HUES64 (cell line): ENCODE results near the gene COMMD10.

Source experiments
- H3K27ac ChIP-seq: 2 replicates; pipeline ENCODE4 v1.7.0; 2013; ENCODE audit warnings: low read depth, low read length, inconsistent platforms
- H3K27me3 ChIP-seq: 2 replicates; pipeline ENCODE4 v1.6.1; 2013; ENCODE audit warnings: mild to moderate bottlenecking, low read length; ENCODE audit not compliant: insufficient read depth
- H3K36me3 ChIP-seq: 2 replicates; pipeline ENCODE4 v1.6.1; 2013; ENCODE audit warnings: mild to moderate bottlenecking, low read length; ENCODE audit not compliant: insufficient read depth
- H3K4me1 ChIP-seq: 2 replicates; pipeline ENCODE4 v1.6.1; 2013; ENCODE audit warnings: mild to moderate bottlenecking, low read length, moderate library complexity; ENCODE audit not compliant: insufficient read depth
- H3K4me3 ChIP-seq: 2 replicates; pipeline ENCODE4 v1.5.1; 2013; ENCODE audit warnings: mild to moderate bottlenecking, low read length, moderate library complexity
- H3K9ac ChIP-seq: 2 replicates; pipeline ENCODE4 v1.6.1; 2013; ENCODE audit warnings: mild to moderate bottlenecking, low read depth, low read length
- H3K9me3 ChIP-seq: 2 replicates; pipeline ENCODE4 v1.6.1; 2013; ENCODE audit warnings: low read depth, low read length; ENCODE audit not compliant: insufficient read depth
- WGBS: fragments of 150-250, 120-280 bp; methylation state at CpG from one replicate; pipeline ENCODE4 v1.1.7; 2013; ENCODE audit warnings: missing lambda C conversion rate; 5-methylcytosine and 5-hydroxymethylcytosine counted together

COMMD10 gene

DNA sequence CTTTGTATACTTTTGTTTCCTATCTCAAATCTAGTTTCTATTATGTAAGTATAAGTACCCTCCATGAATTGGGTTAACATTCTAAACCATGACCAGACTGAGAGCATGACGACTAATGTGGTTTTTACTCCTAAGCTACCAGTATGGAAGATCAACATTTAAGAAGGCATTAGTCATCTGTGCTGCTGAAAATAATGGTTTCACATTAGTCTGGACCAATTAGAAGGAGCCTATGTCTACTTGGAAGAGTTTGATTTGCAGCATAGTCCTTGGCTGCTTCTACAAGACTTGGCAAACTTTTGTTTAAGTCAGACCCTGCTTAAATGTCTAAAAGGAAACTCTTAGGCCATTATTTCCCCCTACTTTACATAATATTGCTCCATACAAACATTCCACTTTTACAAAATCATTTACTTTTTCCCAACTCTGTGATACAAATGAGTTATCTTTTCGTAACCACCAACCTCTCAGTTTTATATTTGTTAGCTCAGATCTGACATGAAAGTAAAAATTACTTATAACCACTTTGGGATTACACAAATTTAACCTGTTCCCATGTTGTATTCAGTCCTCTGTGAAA, 186.7 kb downstream of the COMMD10 start:
- no peaks in the 10 kb centered on the region for H3K36me3 ChIP-seq
- H3K4me3 ChIP-seq: no peak overlapping the region
- H3K27ac ChIP-seq: no peak overlapping the region
- no peaks in the 10 kb centered on the region for H3K27me3 ChIP-seq
- H3K4me1 ChIP-seq: no peaks in the 10 kb centered on the region
- H3K9me3 ChIP-seq: peaks cover under 1% of the 10 kb centered on the region; the same call in 1 of the 2 replicates
- 92% methylated on average over 2 of the region's 2 CpGs for WGBS
- H3K9ac ChIP-seq: no peak overlapping the region

DNA sequence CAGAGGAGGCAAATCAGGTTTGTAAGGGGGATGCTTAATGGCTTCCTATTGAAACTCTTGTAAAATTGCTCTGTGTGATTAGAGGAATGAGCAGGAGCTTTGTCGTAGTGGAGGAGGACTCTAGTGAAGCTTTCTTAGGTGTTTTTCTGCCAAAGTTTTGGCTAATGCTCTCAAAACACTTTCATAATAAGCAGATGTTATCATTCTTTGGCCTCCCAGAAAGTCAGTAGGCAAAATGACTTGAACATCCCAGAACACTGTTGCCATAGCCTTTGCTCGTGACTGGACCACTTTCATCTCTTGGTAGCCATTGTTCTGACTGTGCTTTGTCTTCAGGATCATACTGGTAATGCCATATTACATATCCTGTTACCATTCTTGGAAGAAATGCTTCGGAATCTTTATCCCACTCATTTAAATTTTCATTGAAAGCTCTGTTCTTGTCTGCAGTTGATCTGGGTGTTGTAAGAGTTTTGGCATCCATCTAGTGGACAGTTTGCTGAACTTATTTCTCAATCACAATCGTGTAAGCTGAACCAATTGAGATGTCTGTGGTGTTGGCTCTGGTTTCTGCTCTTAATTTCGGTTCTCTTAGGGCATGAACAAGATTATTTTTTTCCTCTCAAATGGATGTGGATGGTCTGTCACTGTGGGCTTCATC, 187.6 kb downstream of the COMMD10 start:
- H3K4me1 ChIP-seq: no peaks in the 10 kb centered on the region
- peaks cover 8% of the 10 kb centered on the region; the same call in 1 of the 2 replicates for H3K9me3 ChIP-seq
- H3K27ac ChIP-seq: no peak overlapping the region
- no peaks in the 10 kb centered on the region for H3K27me3 ChIP-seq
- WGBS: 84% methylated on average over 5 of the region's 5 CpGs
- no peak overlapping the region for H3K9ac ChIP-seq
- H3K4me3 ChIP-seq: no peak overlapping the region
- no peaks in the 10 kb centered on the region for H3K36me3 ChIP-seq

DNA sequence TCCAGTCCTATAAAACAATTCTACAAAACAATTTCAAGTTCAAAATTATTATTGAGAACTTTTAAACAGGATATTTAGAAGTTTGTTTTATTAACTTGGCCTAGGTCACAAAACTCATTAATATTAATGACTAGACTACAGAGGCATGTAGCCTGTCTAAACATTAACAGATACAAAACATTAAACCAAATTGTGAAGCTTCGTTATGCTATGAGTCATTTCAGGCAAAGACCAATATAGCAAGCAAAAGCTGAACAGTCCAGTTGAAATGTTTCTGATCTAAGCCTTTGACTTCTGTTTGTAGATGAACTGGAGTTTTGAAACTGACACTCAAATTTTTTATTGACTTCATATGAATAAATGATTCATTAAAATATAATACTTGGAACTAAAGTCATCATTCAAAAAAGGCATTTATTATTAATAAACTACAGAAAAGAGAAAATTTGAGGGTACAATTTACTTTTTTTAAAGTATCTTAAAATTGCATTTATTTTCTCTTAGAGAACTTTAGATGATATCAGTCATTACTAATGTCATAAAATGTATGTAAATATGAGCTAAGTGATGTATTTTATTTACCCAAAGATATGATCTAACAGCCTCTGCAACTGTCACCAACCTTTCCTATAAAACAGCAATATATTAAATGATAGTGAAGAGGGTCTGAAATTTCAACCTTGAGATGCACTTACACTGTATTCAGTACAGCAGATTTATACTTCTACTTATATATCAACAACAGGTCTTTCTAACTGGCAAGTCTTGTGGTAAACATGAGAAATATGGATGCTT, 188.8 kb downstream of the COMMD10 start:
- Histone ChIP-seq H3K9ac (no peak overlapping the region), H3K27me3 (no peaks in the 10 kb centered on the region), H3K4me3 (no peak overlapping the region), H3K4me1 (no peaks in the 10 kb centered on the region), H3K27ac (no peak overlapping the region), H3K36me3 (no peaks in the 10 kb centered on the region), H3K9me3 (peaks cover 9% of the 10 kb centered on the region; the same call in 1 of the 2 replicates)
- WGBS: 96% methylated on average over 1 of the region's 1 CpG

DNA sequence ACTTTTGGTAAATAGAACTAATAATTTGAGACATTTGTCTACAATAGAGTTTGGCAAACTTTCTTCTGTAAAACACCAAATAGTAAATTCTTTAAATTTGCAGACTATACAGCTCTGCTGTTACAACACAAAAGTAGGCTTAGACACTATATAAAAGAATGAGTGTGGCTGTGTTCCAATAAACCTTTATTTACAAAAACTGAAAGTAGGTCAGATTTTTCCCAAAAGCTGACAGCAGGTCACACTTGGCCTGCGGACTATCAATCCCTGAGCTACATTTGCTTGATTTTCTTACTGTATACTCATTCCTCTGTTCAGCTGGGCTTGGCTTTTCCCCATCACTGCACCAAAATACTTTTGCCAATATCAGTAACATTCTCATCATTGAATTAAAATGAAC, 189.4 kb downstream of the COMMD10 start:
- Histone ChIP-seq H3K27me3 (no peaks in the 10 kb centered on the region), H3K4me3 (no peak overlapping the region), H3K36me3 (no peaks in the 10 kb centered on the region), H3K9ac (no peak overlapping the region), H3K27ac (no peak overlapping the region), H3K4me1 (no peaks in the 10 kb centered on the region), H3K9me3 (peaks cover 9% of the 10 kb centered on the region; the same call in 1 of the 2 replicates)
- WGBS: 97% methylated on average over 1 of the region's 1 CpG

DNA sequence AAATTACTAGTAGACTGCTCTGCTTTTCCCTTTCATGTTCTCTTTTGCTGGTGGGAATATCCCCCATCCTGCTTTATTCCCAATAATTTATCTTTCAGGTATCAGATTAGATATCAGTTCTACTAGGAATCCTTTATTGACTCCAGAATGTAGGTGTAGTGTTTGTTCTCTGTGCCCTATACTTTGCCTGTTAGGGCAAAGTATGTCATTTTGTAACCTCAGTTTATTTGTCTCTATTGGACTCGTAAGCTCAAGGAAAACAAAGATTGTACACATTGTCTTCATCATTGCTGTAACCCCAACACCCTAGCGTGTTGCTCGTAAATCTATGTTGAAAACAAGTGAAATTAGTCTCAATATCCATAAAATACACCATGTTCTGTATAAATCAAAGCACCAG, 190.5 kb downstream of the COMMD10 start:
- WGBS: 95% methylated on average over 3 of the region's 3 CpGs
- no peak overlapping the region for H3K4me3 ChIP-seq
- peaks cover 9% of the 10 kb centered on the region; the same call in 1 of the 2 replicates for H3K9me3 ChIP-seq
- H3K4me1 ChIP-seq: no peaks in the 10 kb centered on the region
- no peak overlapping the region for H3K9ac ChIP-seq
- no peak overlapping the region for H3K27ac ChIP-seq
- no peaks in the 10 kb centered on the region for H3K27me3 ChIP-seq
- no peaks in the 10 kb centered on the region for H3K36me3 ChIP-seq

DNA sequence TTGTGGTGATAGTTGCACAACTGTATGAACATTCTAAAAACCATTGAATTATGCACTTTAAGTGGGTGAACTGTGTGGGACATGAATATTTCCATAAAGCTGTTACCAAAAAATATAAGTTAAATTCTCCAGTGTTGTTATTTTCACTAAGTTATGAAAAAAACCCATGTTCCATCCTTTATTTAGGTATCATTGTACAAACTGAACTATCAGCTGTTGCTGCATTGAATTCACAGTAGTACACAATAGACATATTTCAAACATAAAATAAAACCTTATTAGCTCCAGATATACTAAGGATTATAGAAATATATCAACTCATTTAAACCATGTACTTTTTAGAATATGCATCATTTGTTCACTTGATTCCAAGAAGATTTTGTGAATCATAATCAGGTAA, 192.1 kb downstream of the COMMD10 start:
- H3K9ac ChIP-seq: no peak overlapping the region
- H3K9me3 ChIP-seq: peaks cover 9% of the 10 kb centered on the region; the same call in 1 of the 2 replicates
- no peaks in the 10 kb centered on the region for H3K4me1 ChIP-seq
- H3K27ac ChIP-seq: no peak overlapping the region
- H3K36me3 ChIP-seq: no peaks in the 10 kb centered on the region
- H3K27me3 ChIP-seq: no peaks in the 10 kb centered on the region
- H3K4me3 ChIP-seq: no peak overlapping the region

DNA sequence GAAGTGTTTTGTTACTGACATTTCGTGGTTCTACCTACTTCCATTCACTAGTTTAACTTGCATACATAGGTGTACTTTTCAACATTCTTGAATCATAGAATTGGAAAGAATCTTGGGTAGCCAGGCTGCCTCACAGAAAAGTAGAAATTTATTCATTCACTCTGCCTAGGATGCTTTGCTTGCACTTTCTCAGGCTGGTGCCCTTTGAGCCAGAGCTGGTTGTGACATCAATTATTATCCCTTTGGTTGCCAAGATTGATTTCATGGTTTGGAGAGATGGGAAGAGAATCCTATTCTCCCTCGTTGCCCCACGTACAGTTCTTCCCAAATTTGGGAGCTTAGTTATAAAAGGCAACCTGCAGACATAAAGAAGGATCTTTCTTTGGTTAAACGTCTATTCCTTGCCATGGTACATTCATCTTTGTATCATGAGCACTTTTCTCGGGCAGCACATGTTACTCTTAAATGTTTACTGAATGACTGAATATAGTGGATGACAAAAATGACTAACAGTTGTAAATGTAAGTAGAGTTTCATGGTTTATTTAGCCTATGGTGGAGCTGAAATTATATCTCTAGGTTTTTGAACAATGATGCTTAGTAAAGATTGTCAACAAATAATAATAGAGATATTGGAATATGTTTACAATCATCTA, 195.5 kb downstream of the COMMD10 start:
- 90% methylated on average over 5 of the region's 5 CpGs for WGBS
- H3K4me1 ChIP-seq: no peaks in the 10 kb centered on the region
- no peaks in the 10 kb centered on the region for H3K36me3 ChIP-seq
- H3K9me3 ChIP-seq: peaks cover 9% of the 10 kb centered on the region; the same call in 1 of the 2 replicates
- no peak overlapping the region for H3K9ac ChIP-seq
- no peaks in the 10 kb centered on the region for H3K27me3 ChIP-seq
- H3K4me3 ChIP-seq: no peak overlapping the region
- no peak overlapping the region for H3K27ac ChIP-seq

DNA sequence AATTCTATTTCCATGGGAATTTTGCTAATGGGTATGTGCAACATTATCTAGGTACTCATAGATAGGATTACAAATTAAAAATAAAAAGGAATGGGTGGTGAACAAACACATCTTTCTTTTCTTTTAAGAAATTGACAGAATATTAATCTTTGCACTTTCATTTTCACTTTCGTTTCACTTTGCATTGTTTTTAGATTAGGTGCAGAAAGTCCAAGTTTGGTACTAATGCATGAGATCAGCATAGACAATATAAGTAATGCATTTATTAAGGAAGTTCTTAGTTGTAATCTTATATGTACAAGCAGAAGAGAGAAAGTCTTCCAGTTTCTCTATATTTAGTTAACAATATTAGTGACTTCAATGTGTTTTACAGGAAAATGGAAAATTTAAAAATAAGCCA, 196.5 kb downstream of the COMMD10 start:
- no CpG with 5 or more reads among the region's 1 CpG for WGBS
- Histone ChIP-seq H3K4me1 (no peaks in the 10 kb centered on the region), H3K27ac (no peak overlapping the region), H3K4me3 (no peak overlapping the region), H3K9me3 (peaks cover 9% of the 10 kb centered on the region; the same call in 1 of the 2 replicates), H3K9ac (no peak overlapping the region), H3K27me3 (no peaks in the 10 kb centered on the region), H3K36me3 (no peaks in the 10 kb centered on the region)

DNA sequence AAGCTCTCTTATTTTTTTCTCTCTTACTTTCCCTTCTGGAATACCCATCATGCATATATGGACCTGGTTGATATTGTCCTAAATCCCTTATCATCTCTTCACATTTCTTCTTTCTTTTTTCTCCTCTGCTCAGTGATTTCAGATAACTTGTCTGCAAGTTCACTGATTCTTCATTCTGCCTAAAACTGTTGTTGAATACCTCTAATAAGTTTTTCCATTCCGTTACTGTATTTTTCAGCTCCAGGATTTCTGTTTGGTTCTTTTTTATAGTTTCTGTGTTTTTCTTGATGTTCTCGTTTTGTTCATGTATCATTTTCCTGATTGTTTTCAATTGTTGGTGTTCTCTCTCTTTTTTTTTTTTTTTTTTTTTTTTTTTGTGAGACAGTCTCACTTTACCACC, 203.7 kb downstream of the COMMD10 start:
- Histone ChIP-seq H3K27ac (no peak overlapping the region), H3K9ac (no peak overlapping the region)
- WGBS: 100% methylated on average over 2 of the region's 2 CpGs

DNA sequence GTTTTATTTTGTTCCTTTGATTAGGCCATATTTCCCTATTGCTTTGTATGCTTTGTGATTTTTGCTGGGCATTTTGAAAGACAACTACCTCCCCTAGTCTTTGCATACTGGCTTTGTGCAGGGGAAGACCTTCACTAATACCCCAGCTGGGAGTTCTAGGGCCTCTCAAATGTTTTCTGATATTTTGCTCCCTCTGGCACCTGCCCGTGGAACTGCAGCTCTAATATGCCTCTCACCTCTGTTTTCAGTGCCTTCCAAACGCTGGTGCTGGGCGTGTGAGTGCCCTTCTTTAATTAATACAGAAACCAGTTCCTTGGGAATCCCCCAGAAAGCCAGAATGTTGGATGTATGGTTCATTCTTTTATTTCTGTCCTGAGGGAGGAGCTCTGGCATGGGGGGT, 204.5 kb downstream of the COMMD10 start:
- Histone ChIP-seq H3K9ac (no peak overlapping the region), H3K4me1 (0 out of 2 replicates have a peak, but pooled peaks cover 3% of the 10 kb centered on the region), H3K4me3 (no peak overlapping the region), H3K36me3 (no peaks in the 10 kb centered on the region), H3K27ac (no peak overlapping the region), H3K27me3 (no peaks in the 10 kb centered on the region), H3K9me3 (no peaks in the 10 kb centered on the region)
- 55% methylated on average over 3 of the region's 3 CpGs for WGBS

More for the DNA sequence above, 203.7 kb downstream of the COMMD10 start:
- H3K36me3 ChIP-seq: no peaks in the 10 kb centered on the region
- H3K27me3 ChIP-seq: no peaks in the 10 kb centered on the region
- H3K9me3 ChIP-seq: no peaks in the 10 kb centered on the region
- 0 out of 2 replicates have a peak, but pooled peaks cover 3% of the 10 kb centered on the region for H3K4me1 ChIP-seq
- no peak overlapping the region for H3K4me3 ChIP-seq

DNA sequence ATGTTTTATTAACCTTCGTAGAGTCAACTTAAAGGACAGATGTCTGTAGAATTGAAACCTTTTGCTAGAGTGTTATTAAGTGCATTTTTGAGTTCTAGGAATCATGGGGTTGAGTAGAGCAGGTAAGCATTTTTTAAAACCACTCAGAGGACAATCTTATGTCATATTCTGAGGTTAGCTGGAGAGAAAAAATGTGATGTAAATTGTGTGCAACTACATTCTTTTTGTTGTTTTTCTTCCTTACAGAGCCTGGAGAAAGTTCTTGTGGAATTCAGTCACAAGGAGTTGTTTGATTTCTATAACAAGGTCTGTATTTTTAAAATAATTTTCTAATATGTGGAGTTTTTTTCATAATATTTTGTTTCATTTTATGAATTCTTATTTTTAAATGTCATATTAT, 206.4 kb downstream of the COMMD10 start:
- Histone ChIP-seq H3K36me3 (no peaks in the 10 kb centered on the region), H3K4me3 (no peak overlapping the region), H3K9ac (no peak overlapping the region), H3K4me1 (0 out of 2 replicates have a peak, but pooled peaks cover 3% of the 10 kb centered on the region), H3K27ac (no peak overlapping the region), H3K9me3 (no peaks in the 10 kb centered on the region), H3K27me3 (no peaks in the 10 kb centered on the region)
- WGBS: 100% methylated on average over 1 of the region's 1 CpG
